Kidney epithelial cell (primary cell): Measurements from ENCODE around the gene DEF6. TPM values are rescaled to one million over a fixed set of nuclear protein-coding genes. Genes with fewer than 3 reads are reported as not detected.

Experiments
- DNase-seq: peaks from one replicate; pipeline ENCODE4 v3.0.0-alpha.2; 2010; ENCODE audit warnings: low read depth
- H3K27me3 ChIP-seq: 2 replicates; pipeline ENCODE4 v1.6.0; 2011; ENCODE audit warnings: low read length; ENCODE audit not compliant: control insufficient read depth, insufficient read depth
- H3K36me3 ChIP-seq: 2 replicates; pipeline ENCODE4 v1.5.1; 2011; ENCODE audit warnings: low read length; ENCODE audit not compliant: control insufficient read depth, insufficient read depth
- H3K4me3 ChIP-seq: 2 replicates; pipeline ENCODE4 v1.5.1; 2011; ENCODE audit warnings: low read depth, mild to moderate bottlenecking, control low read depth, low read length
- total RNA-seq: library from RNA; depleted of rRNA; stranded (reverse); fragments of >200 nt; gene quantifications from 2 replicates; pipeline ENCODE4 v1.2.3, GENCODE V29; 2015
- TF ChIP-seq, protein P1 (sequence below): IDR thresholded peaks from 2 replicates; pipeline ENCODE4 v1.5.1; 2011; ENCODE audit warnings: mild to moderate bottlenecking, moderate library complexity, low read length, control low read depth, inconsistent platforms; ENCODE audit not compliant: insufficient read depth, poor library complexity, severe bottlenecking

DEF6 gene
- total RNA-seq, 1 donor from 2014 or later, result 3.2 TPM

DNA sequence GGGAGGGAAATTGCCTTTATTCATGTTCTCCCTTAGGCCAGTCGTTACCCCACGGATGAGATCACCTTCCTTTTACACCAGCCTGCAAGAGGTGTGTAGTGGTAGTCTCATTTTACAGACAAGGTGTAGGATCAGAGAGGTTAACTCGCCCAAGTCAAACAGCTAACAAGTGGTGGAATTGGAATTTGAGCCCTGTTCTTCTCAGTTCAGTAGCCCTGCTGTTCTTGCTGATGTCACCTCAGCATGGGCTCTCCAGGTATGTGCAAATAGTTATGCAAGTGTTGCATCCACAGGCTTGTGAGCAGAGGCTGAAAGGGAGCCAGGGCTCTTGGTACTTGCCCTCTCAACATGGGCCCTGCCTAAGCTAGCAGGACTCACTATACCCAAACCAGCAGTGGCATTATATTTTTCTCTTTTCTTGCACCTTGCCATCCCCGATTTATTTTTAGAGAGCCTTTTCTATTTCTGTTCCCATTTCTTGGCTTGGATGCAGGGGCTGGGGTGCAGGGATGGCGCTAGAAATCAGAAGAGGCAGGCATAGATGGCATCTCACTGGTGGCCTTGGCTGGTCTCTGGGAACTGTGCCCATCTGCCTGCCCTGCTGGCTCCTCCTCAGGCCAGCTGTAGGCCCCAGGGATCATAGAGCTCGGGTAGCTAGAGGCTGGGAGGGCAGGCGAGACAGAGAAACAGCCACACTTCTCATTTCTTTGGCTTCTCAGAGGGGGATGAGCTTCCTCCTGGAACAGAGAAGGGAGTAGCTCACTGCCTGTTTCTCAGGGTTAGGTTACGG, 62.9 kb downstream of the DEF6 start:
- Histone ChIP-seq H3K27me3 (no peaks in the 10 kb centered on the region), H3K36me3 (peaks cover 3% of the 10 kb centered on the region), H3K4me3 (no peak overlapping the region)
- peak; percentile 71 for DNase-seq
- TF ChIP-seq, protein P1, sequence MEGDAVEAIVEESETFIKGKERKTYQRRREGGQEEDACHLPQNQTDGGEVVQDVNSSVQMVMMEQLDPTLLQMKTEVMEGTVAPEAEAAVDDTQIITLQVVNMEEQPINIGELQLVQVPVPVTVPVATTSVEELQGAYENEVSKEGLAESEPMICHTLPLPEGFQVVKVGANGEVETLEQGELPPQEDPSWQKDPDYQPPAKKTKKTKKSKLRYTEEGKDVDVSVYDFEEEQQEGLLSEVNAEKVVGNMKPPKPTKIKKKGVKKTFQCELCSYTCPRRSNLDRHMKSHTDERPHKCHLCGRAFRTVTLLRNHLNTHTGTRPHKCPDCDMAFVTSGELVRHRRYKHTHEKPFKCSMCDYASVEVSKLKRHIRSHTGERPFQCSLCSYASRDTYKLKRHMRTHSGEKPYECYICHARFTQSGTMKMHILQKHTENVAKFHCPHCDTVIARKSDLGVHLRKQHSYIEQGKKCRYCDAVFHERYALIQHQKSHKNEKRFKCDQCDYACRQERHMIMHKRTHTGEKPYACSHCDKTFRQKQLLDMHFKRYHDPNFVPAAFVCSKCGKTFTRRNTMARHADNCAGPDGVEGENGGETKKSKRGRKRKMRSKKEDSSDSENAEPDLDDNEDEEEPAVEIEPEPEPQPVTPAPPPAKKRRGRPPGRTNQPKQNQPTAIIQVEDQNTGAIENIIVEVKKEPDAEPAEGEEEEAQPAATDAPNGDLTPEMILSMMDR, result no peak

DNA sequence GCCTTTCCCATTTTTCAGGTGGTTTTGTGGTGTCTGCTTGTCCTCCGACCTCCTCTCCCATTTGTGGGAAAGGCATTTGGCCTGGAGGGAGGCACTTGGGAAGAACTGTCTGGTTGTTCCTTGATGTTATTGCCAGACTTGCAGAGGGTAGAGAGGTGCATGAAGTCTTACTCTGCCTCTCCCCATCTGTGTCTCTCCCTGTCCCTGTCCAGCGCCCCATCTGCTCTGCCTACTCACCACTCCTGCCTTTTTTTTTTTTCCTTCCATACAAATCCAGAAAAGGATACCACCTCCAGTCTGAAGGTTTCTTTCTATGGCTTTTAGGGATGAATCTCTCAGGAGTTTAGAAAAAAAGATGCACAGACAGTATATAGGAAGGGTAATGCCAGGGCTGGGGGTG, 64.6 kb downstream of the DEF6 start:
- TF ChIP-seq, protein P1, result no peak
- H3K27me3 ChIP-seq, result no peaks in the 10 kb centered on the region
- no peaks in the 10 kb centered on the region for H3K36me3 ChIP-seq
- DNase-seq, result no peak
- no peak overlapping the region for H3K4me3 ChIP-seq

DNA sequence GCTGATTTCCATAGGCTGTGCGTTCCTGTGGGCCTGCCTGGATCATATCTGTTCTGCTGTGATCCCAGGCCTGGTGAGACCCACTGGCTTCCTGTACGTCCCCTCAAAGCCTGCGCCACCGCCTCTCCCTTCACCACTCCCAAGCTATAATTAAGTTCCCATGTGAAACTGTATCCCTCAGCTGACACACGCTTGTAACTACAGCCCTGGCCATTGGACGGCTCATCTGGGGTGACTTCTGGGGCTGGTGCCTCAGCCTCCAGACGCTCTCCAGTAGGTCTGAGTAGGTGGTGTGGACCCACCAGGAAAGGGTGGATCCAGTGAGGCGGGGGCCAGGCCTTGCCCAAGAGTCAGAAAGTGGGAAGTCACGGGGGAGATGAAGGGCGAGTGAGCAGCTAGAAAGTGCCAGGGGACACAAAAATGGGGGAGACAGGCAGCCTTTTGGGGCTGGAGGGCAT, 65.7 kb downstream of the DEF6 start:
- TF ChIP-seq, protein P1, result no peak
- Histone ChIP-seq H3K4me3 (no peak overlapping the region), H3K27me3 (no peaks in the 10 kb centered on the region), H3K36me3 (peaks cover 1% of the 10 kb centered on the region)
- peak; percentile 53 for DNase-seq

DNA sequence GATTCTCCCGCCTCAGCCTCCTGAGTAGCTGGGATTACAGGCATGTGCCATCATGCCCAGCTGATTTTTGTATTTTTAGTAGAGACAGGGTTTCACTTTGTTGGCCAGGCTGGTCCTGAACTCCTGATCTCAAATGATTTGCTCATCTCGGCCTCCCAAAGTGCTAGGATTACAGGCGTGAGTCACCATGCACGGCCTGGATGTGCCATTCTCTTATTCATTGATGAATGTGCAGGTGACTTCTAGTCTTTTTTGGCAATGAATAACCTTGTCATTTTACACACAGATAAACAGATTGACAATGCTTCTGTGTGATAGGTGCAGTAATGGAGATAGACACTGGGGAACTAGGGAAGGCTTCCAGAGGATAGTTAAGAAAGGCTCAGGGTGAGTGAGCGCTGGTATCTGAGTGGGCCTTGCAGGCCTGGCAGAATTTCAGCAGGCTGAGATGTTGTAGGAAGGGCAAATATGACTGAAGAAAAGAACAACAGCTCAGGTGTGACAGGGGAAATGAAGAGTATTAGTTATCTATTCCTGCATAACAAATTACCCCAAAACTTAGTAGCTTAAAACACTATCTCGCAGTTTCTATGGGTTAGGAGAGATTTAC, 68.1 kb downstream of the DEF6 start:
- no peak for DNase-seq
- TF ChIP-seq, protein P1, result no peak
- Histone ChIP-seq H3K36me3 (peaks cover 1% of the 10 kb centered on the region), H3K4me3 (no peak overlapping the region), H3K27me3 (no peaks in the 10 kb centered on the region)

DNA sequence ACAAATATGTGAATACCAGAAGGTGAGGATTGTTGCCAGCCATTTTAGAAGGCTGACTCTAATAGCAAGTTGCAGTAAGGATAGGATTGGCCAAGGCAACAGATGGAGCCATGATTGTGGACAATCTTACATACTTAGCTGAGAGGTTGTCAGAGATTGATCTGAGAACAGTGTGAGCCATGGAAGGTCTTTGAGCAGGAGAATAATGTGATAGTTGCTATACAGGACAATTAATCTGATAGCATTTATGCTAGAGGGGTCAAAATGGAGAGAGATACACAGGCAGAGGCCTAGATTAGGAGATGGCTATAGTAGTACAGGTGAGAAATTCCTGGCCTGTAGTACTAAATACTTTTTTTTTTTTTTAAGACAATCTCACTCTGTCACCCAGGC, 68.6 kb downstream of the DEF6 start:
- TF ChIP-seq, protein P1, result no peak
- H3K36me3 ChIP-seq, result peaks cover 1% of the 10 kb centered on the region
- H3K4me3 ChIP-seq, result no peak overlapping the region
- DNase-seq, result no peak
- H3K27me3 ChIP-seq, result no peaks in the 10 kb centered on the region

DNA sequence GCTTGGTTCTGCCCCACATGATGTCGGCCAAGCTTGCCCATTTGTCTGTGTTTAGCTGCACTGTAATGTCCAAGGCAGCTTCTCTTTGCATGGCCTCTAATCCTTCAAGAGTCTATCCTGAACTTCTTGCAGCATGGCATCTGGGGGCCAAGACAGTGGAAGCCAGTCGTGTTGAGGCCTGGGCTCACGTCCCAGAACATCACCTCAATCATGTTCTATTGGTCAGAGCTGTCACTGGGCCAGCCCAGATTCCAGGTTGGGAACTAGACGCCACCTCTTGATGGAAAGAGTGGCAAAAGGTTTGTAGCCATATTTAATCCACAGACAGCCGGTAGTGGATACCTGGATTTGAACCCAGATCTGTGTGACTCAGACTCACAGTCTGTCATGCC, 70.0 kb downstream of the DEF6 start:
- TF ChIP-seq, protein P1, result no peak
- H3K4me3 ChIP-seq, result no peak overlapping the region
- no peak for DNase-seq
- H3K36me3 ChIP-seq, result peaks cover 1% of the 10 kb centered on the region
- H3K27me3 ChIP-seq, result no peaks in the 10 kb centered on the region
